GM12878 (cell line): Measurements from ENCODE around the gene FEN1. TPM values are rescaled to one million over a fixed set of nuclear protein-coding genes. Genes with fewer than 3 reads are reported as not detected.

ENCODE experiments used
- ATAC-seq: fragments of 200-7000 bp; cut with Tn5 transposase; 3 replicates; pipeline ENCODE4 v1.9.1; 2020; ENCODE audit warnings: mild to moderate bottlenecking, moderate library complexity
- BruUV-seq: library from RNA; stranded (reverse); fragments of 400-500 nt; replicated peaks from 2 replicates; lab custom pipeline; 2021; lab: Mats Ljungman, UMichigan
- CTCF ChIA-PET: fragments of 300-600 bp; sonication (Branson Sonifier 250); formaldehyde crosslinking; extraction: SDS; loops from one replicate; lab custom pipeline; 2021; ENCODE audit warnings: inconsistent platforms; lab: Yijun Ruan, JAX
- POLR2A ChIA-PET: fragments of 350-600 bp; formaldehyde crosslinking; extraction: SDS; loops from one replicate; lab custom pipeline; 2021; ENCODE audit warnings: inconsistent platforms; lab: Charles Lee
- RAD21 ChIA-PET: fragments of 300-600 bp; sonication (Branson Sonifier 250); formaldehyde crosslinking; loops from one replicate; lab custom pipeline; 2023; ENCODE audit warnings: antibody characterized with exemption; ENCODE audit not compliant: unreplicated experiment; lab: Charles Lee
- SMC1A ChIA-PET: fragments of 300-600 bp; sonication (Branson Sonifier 250); formaldehyde crosslinking; loops from one replicate; lab custom pipeline; 2023; ENCODE audit not compliant: unreplicated experiment, uncharacterized antibody; lab: Charles Lee
- DNase-seq: peaks from one replicate; pipeline ENCODE4 v3.0.0-alpha.2; 2011; ENCODE audit warnings: low read depth, low spot score
- FAIRE-seq: peaks from 3 replicates; lab custom pipeline; 2011; peaks lifted over from hg19 to GRCh38; lab: Jason Lieb, UNC
- H2AFZ ChIP-seq: 2 replicates; pipeline ENCODE4 v1.6.0; 2011; ENCODE audit warnings: low read depth, low read length, control low read depth; ENCODE audit not compliant: control insufficient read depth
- H3K27ac ChIP-seq: 2 replicates; pipeline ENCODE4 v1.5.1; 2011; ENCODE audit warnings: control low read depth; ENCODE audit not compliant: control insufficient read depth, insufficient read depth
- H3K27me3 ChIP-seq, 2 experiments: replicated peaks in 1 of 2; 2 replicates each; pipeline versions ENCODE4 v1.6.0 to v1.6.1; 2011; ENCODE audit warnings: low read length in 1 of 2; ENCODE audit not compliant: control insufficient read depth in 2 of 2, insufficient read depth in 2 of 2
- H3K36me3 ChIP-seq, 2 experiments: 2 replicates each; pipeline ENCODE4 v1.5.1; 2011; ENCODE audit warnings: low read length in 1 of 2; ENCODE audit not compliant: control insufficient read depth in 2 of 2, insufficient read depth in 2 of 2
- H3K4me1 ChIP-seq: 2 replicates; pipeline ENCODE4 v1.6.1; 2011; ENCODE audit warnings: mild to moderate bottlenecking, low read length, moderate library complexity, mixed read lengths; ENCODE audit not compliant: control insufficient read depth, insufficient read depth
- H3K4me2 ChIP-seq: 2 replicates; pipeline ENCODE4 v1.6.0; 2011; ENCODE audit warnings: control low read depth; ENCODE audit not compliant: control insufficient read depth, insufficient read depth
- H3K4me3 ChIP-seq: fragments of 200-600 bp; sonication (generic); 2 replicates; pipeline ENCODE4 v1.5.1; 2016
- H3K79me2 ChIP-seq: 2 replicates; pipeline ENCODE4 v1.6.0; 2011; ENCODE audit warnings: low read length; ENCODE audit not compliant: control insufficient read depth, insufficient read depth
- H3K9ac ChIP-seq: 2 replicates; pipeline ENCODE4 v1.8.0; 2011; ENCODE audit warnings: low read length, control low read depth, mixed read lengths; ENCODE audit not compliant: control insufficient read depth, insufficient read depth
- H3K9me3 ChIP-seq: replicated peaks from 3 replicates; pipeline ENCODE4 v1.5.1; 2011; ENCODE audit warnings: mild to moderate bottlenecking, low read length; ENCODE audit not compliant: control insufficient read depth, insufficient read depth
- H4K20me1 ChIP-seq: 2 replicates; pipeline ENCODE4 v1.6.0; 2011; ENCODE audit not compliant: control insufficient read depth, insufficient read depth
- CTCF ChIP-seq, 3 experiments: IDR thresholded peaks in 2 of 3; conservative IDR thresholded peaks in 1 of 3; 2 replicates each; pipeline ENCODE4 v1.5.1; 2011; ENCODE audit warnings: low read depth in 3 of 3, low read length in 3 of 3, mild to moderate bottlenecking in 3 of 3, control low read depth in 2 of 3, moderate library complexity in 2 of 3, inconsistent platforms in 1 of 3, mixed read lengths in 1 of 3; ENCODE audit not compliant: control insufficient read depth in 2 of 3, insufficient read depth in 1 of 3; ENCODE audit errors: extremely low read depth in 1 of 3
- FOS ChIP-seq: IDR thresholded peaks from 3 replicates; pipeline ENCODE4 v1.6.1; 2011; ENCODE audit warnings: borderline replicate concordance; ENCODE audit not compliant: insufficient read length; ENCODE audit errors: extremely low read depth
- GABPA ChIP-seq: IDR thresholded peaks from 2 replicates; pipeline ENCODE4 v1.6.1; 2014; ENCODE audit warnings: antibody characterized with exemption, low read depth, mild to moderate bottlenecking, inconsistent platforms
- NFIC ChIP-seq: IDR thresholded peaks from 2 replicates; pipeline ENCODE4 v1.6.1; 2012; ENCODE audit warnings: low read depth, mild to moderate bottlenecking, inconsistent platforms, low read length, moderate library complexity
- RBBP5 ChIP-seq: fragments of 200-600 bp; sonication (generic); conservative IDR thresholded peaks from 2 replicates; pipeline ENCODE4 v1.6.1; 2016
- RELA ChIP-seq: fragments of 450-650 bp; IDR thresholded peaks from 2 replicates; pipeline ENCODE4 v1.8.0; 2014; ENCODE audit warnings: borderline replicate concordance; ENCODE audit not compliant: partially characterized antibody
- WRNIP1 ChIP-seq: IDR thresholded peaks from 2 replicates; pipeline ENCODE4 v1.6.1; 2011; ENCODE audit warnings: low read depth, low read length, improper control_type of control experiment, borderline replicate concordance
- YBX1 ChIP-seq: fragments of 450-650 bp; IDR thresholded peaks from 2 replicates; pipeline ENCODE4 v1.6.1; 2016; ENCODE audit warnings: antibody characterized with exemption
- ZNF384 ChIP-seq: IDR thresholded peaks from 2 replicates; pipeline ENCODE4 v1.6.1; 2012; ENCODE audit warnings: low read depth, mild to moderate bottlenecking, low read length, improper control_type of control experiment, borderline replicate concordance
- WGBS: methylation state at CpG from one replicate; pipeline ENCODE4 v1.1.6; 2016; ENCODE audit warnings: low lambda C conversion rate; ENCODE audit not compliant: insufficient replicate concordance, insufficient coverage; ENCODE audit errors: missing lambda C conversion rate; 5-methylcytosine and 5-hydroxymethylcytosine counted together
- in situ Hi-C: fragments of 300-500 bp; cut with MboI; formaldehyde crosslinking; loops from 9 replicates; pipeline ENCODE4 v1.14.3; 2018; ENCODE audit warnings: mixed read lengths
- intact Hi-C: fragments of 100-400 bp; cut with micrococcal nuclease; formaldehyde crosslinking; loops from one replicate; pipeline ENCODE4 v1.14.2; 2022; ENCODE audit not compliant: unreplicated experiment
- microRNA counts: library from miRNA; unstranded; fragments of <30 nt; microRNA quantifications from one replicate; lab custom pipeline; 2016
- polyA plus RNA-seq, 11 experiments: library from polyadenylated mRNA; depleted of rRNA in 4 of 11; unstranded in 6 of 11; stranded (reverse) in 5 of 11; fragments of >200 nt; fragmentation: Nextera tagmentation in 4 of 11; fragmentation: Illumina TruSeq in 1 of 11; extraction: Ambion mirVana in 4 of 11; extraction: Trizol in 1 of 11; gene quantifications; 1 replicate in 1 of 11; 2 replicates in 10 of 11; pipeline versions ENCODE4 v1.2.1 to v1.2.3, GENCODE V29; 2011 to 2016; ENCODE audit warnings: inconsistent platforms in 2 of 11, missing spikeins in 2 of 11, low read depth in 1 of 11
- total RNA-seq, 4 experiments: library from RNA; depleted of rRNA in 3 of 4; stranded (reverse); fragments of >200 nt in 3 of 4; fragmentation: Illumina TruSeq in 1 of 4; extraction: Trizol in 1 of 4; gene quantifications; 2 replicates each; pipeline versions ENCODE4 v1.2.1 to v1.2.3, GENCODE V29; 2013 to 2021

FEN1 gene
- total and polyA plus RNA-seq, 10 of the 15 experiments (the other 5 are each of a cell fraction or from before 2014, with no cell fraction given) = 54.8 to 282 (median 125) TPM

GRCh38 chr11:61846362-61847020 is 53.8 kb downstream of the FEN1 start:
- H3K4me1 ChIP-seq = peaks cover 5% of the 10 kb centered on the region; the same call in 1 of the 2 replicates
- H3K36me3 ChIP-seq = peaks cover 22 to 50% of the 10 kb centered on the region in 2 experiments
- CTCF ChIA-PET = interaction anchor here (0.6 kb wide), 1 partner anchor 45 kb away, joined by 4 read pairs; no protein-coding TSS in a partner anchor
- SMC1A ChIA-PET = interaction anchor here (0.6 kb wide), 1 partner anchor 122 kb away, joined by 3 read pairs; no protein-coding TSS in a partner anchor
- H3K27ac ChIP-seq = no peak overlapping the region
- no peaks in the 10 kb centered on the region for H3K79me2 ChIP-seq
- DNase-seq = no peak
- intact Hi-C loops = no loop called here
- no peaks in the 10 kb centered on the region for H3K9me3 ChIP-seq
- H3K9ac ChIP-seq = no peak overlapping the region
- H3K4me3 ChIP-seq = no peak overlapping the region
- no peak for TF ChIP-seq YBX1
- no peak for TF ChIP-seq CTCF (IDR thresholded peaks at IDR 0.05 in 2 of 3, conservative IDR thresholded peaks at IDR 0.05 in 1 of 3; ENCODE audit: control insufficient read depth in 2 of 3, extremely low read depth in 1 of 3, insufficient read depth in 1 of 3, low read depth in 3 of 3, low read length in 3 of 3)
- TF ChIP-seq WRNIP1 = no peak
- no peak for TF ChIP-seq RELA
- TF ChIP-seq ZNF384 = no peak
- no peak for TF ChIP-seq RBBP5
- TF ChIP-seq FOS = no peak
- TF ChIP-seq NFIC = no peak
- TF ChIP-seq GABPA = no peak
- TF ChIP-seq, all 136 proteins: peak for 0
- ChIA-PET POLR2A (interaction anchor here (0.6 kb wide), 1 partner anchor 11 kb away, joined by 4 read pairs; no protein-coding TSS in a partner anchor), RAD21 (no interaction called here)
- WGBS = 92% methylated on average over 10 of the region's 10 CpGs
- in situ Hi-C loops = no loop called here
- Histone ChIP-seq H2AFZ (no peak overlapping the region), H3K27me3 (no peaks in the 10 kb centered on the region), H4K20me1 (no peaks in the 10 kb centered on the region), H3K4me2 (no peak overlapping the region)
- FAIRE-seq = no peak
- ATAC-seq = no peak
- no TSS peak for BruUV-seq

MicroRNAs within 50 kb of the gene (microRNA counts, 767-probe panel; counts per million panel counts)
- microRNA hsa-miR-1908 (lab: Ali Mortazavi, UCI) = 1,438 counts per million, percentile 53 among the panel's probes with 10 or more counts
- microRNA hsa-miR-611 (lab: Ali Mortazavi, UCI) = 55.3 counts per million

Other genes with a start within 250 kb of the FEN1 start
Only the 7 nearest of the 10 such genes appear.
- gene DAGLA, start 112.5 kb upstream of the FEN1 start, total RNA-seq (2014; rRNA removed) = not detected in 2 replicates
- gene DAGLA, start 112.5 kb upstream of the FEN1 start, total RNA-seq (2014; rRNA removed; fragmentation: Illumina TruSeq; extraction: Trizol) = not detected in 2 replicates
- 0.05 TPM in 1 of 2 replicates, not detected in the other for gene DAGLA, start 112.5 kb upstream of the FEN1 start, total RNA-seq (2021)
- gene DAGLA, start 112.5 kb upstream of the FEN1 start, polyA plus RNA-seq (2011; rRNA removed) = not detected in 2 replicates
- gene DAGLA, start 112.5 kb upstream of the FEN1 start, polyA plus RNA-seq (2014; fragmentation: Illumina TruSeq; extraction: Trizol) = not detected in 2 replicates
- gene DAGLA, start 112.5 kb upstream of the FEN1 start, polyA plus RNA-seq (2014; fragmentation: Nextera tagmentation; extraction: Ambion mirVana) = not detected
- gene DAGLA, start 112.5 kb upstream of the FEN1 start, polyA plus RNA-seq (2014; rRNA removed) = not detected in 2 replicates
- not detected for gene DAGLA, start 112.5 kb upstream of the FEN1 start, polyA plus RNA-seq (2016; fragmentation: Nextera tagmentation; extraction: Ambion mirVana)
- gene MYRF, start 40.3 kb upstream of the FEN1 start, total RNA-seq (2014; rRNA removed) = 1.0 and 1.1 TPM in 2 replicates
- gene MYRF, start 40.3 kb upstream of the FEN1 start, total RNA-seq (2014; rRNA removed; fragmentation: Illumina TruSeq; extraction: Trizol) = 0.27 and 0.60 TPM in 2 replicates
- gene MYRF, start 40.3 kb upstream of the FEN1 start, total RNA-seq (2021) = 2.0 and 3.1 TPM in 2 replicates
- 9.6 and 15.6 TPM in 2 replicates for gene MYRF, start 40.3 kb upstream of the FEN1 start, polyA plus RNA-seq (2011; rRNA removed)
- 0.93 and 1.2 TPM in 2 replicates for gene MYRF, start 40.3 kb upstream of the FEN1 start, polyA plus RNA-seq (2014; fragmentation: Illumina TruSeq; extraction: Trizol)
- under 1 TPM; 0.33 to 0.55 TPM for gene MYRF, start 40.3 kb upstream of the FEN1 start, polyA plus RNA-seq (2014; fragmentation: Nextera tagmentation; extraction: Ambion mirVana)
- gene MYRF, start 40.3 kb upstream of the FEN1 start, polyA plus RNA-seq (2014; rRNA removed) = 1.7 TPM in 2 replicates
- under 1 TPM; 0.50 to 0.64 TPM for gene MYRF, start 40.3 kb upstream of the FEN1 start, polyA plus RNA-seq (2016; fragmentation: Nextera tagmentation; extraction: Ambion mirVana)
- gene TMEM258, start 312 bp upstream of the FEN1 start, total RNA-seq (2014; rRNA removed) = 233 and 251 TPM in 2 replicates
- 202 and 218 TPM in 2 replicates for gene TMEM258, start 312 bp upstream of the FEN1 start, total RNA-seq (2014; rRNA removed; fragmentation: Illumina TruSeq; extraction: Trizol)
- gene TMEM258, start 312 bp upstream of the FEN1 start, total RNA-seq (2021) = 157 and 160 TPM in 2 replicates
- gene TMEM258, start 312 bp upstream of the FEN1 start, polyA plus RNA-seq (2011; rRNA removed) = 373 and 532 TPM in 2 replicates
- gene TMEM258, start 312 bp upstream of the FEN1 start, polyA plus RNA-seq (2014; fragmentation: Illumina TruSeq; extraction: Trizol) = 167 and 194 TPM in 2 replicates
- 100 to 1,000 TPM; 800 to 840 TPM for gene TMEM258, start 312 bp upstream of the FEN1 start, polyA plus RNA-seq (2014; fragmentation: Nextera tagmentation; extraction: Ambion mirVana)
- gene TMEM258, start 312 bp upstream of the FEN1 start, polyA plus RNA-seq (2014; rRNA removed) = 252 and 261 TPM in 2 replicates
- gene TMEM258, start 312 bp upstream of the FEN1 start, polyA plus RNA-seq (2016; fragmentation: Nextera tagmentation; extraction: Ambion mirVana) = 100 to 1,000 TPM; 390 to 393 TPM
- gene FADS1, start 24.1 kb downstream of the FEN1 start, total RNA-seq (2014; rRNA removed) = 38.9 and 44.1 TPM in 2 replicates
- 37.5 and 42.3 TPM in 2 replicates for gene FADS1, start 24.1 kb downstream of the FEN1 start, total RNA-seq (2014; rRNA removed; fragmentation: Illumina TruSeq; extraction: Trizol)
- gene FADS1, start 24.1 kb downstream of the FEN1 start, total RNA-seq (2021) = 45.5 and 49.2 TPM in 2 replicates
- gene FADS1, start 24.1 kb downstream of the FEN1 start, polyA plus RNA-seq (2011; rRNA removed) = 69.1 and 73.9 TPM in 2 replicates
- gene FADS1, start 24.1 kb downstream of the FEN1 start, polyA plus RNA-seq (2014; fragmentation: Illumina TruSeq; extraction: Trizol) = 39.1 and 47.2 TPM in 2 replicates
- 10 to 100 TPM in 1 of 2 experiments, 1 to 10 TPM in 1; 8.8 to 14.6 TPM for gene FADS1, start 24.1 kb downstream of the FEN1 start, polyA plus RNA-seq (2014; fragmentation: Nextera tagmentation; extraction: Ambion mirVana)
- 32.7 and 34.6 TPM in 2 replicates for gene FADS1, start 24.1 kb downstream of the FEN1 start, polyA plus RNA-seq (2014; rRNA removed)
- gene FADS1, start 24.1 kb downstream of the FEN1 start, polyA plus RNA-seq (2016; fragmentation: Nextera tagmentation; extraction: Ambion mirVana) = 10 to 100 TPM; 47.7 to 49.5 TPM
- 156 and 158 TPM in 2 replicates for gene FADS2, start 35.4 kb downstream of the FEN1 start, total RNA-seq (2014; rRNA removed)
- gene FADS2, start 35.4 kb downstream of the FEN1 start, total RNA-seq (2014; rRNA removed; fragmentation: Illumina TruSeq; extraction: Trizol) = 142 and 152 TPM in 2 replicates
- gene FADS2, start 35.4 kb downstream of the FEN1 start, total RNA-seq (2021) = 294 and 315 TPM in 2 replicates
- gene FADS2, start 35.4 kb downstream of the FEN1 start, polyA plus RNA-seq (2011; rRNA removed) = 165 and 313 TPM in 2 replicates
- gene FADS2, start 35.4 kb downstream of the FEN1 start, polyA plus RNA-seq (2014; fragmentation: Illumina TruSeq; extraction: Trizol) = 312 and 333 TPM in 2 replicates
- gene FADS2, start 35.4 kb downstream of the FEN1 start, polyA plus RNA-seq (2014; fragmentation: Nextera tagmentation; extraction: Ambion mirVana) = 1 to 10 TPM; 3.3 to 6.4 TPM
- gene FADS2, start 35.4 kb downstream of the FEN1 start, polyA plus RNA-seq (2014; rRNA removed) = 188 and 204 TPM in 2 replicates
- 10 to 100 TPM; 92.1 to 92.7 TPM for gene FADS2, start 35.4 kb downstream of the FEN1 start, polyA plus RNA-seq (2016; fragmentation: Nextera tagmentation; extraction: Ambion mirVana)
- gene FADS3, start 98.6 kb downstream of the FEN1 start, total RNA-seq (2014; rRNA removed) = 7.2 and 9.3 TPM in 2 replicates
- 2.3 and 3.2 TPM in 2 replicates for gene FADS3, start 98.6 kb downstream of the FEN1 start, total RNA-seq (2014; rRNA removed; fragmentation: Illumina TruSeq; extraction: Trizol)
- gene FADS3, start 98.6 kb downstream of the FEN1 start, total RNA-seq (2021) = 5.7 and 7.7 TPM in 2 replicates
- gene FADS3, start 98.6 kb downstream of the FEN1 start, polyA plus RNA-seq (2011; rRNA removed) = 3.9 and 7.5 TPM in 2 replicates
- gene FADS3, start 98.6 kb downstream of the FEN1 start, polyA plus RNA-seq (2014; fragmentation: Illumina TruSeq; extraction: Trizol) = 2.3 and 4.2 TPM in 2 replicates
- gene FADS3, start 98.6 kb downstream of the FEN1 start, polyA plus RNA-seq (2014; fragmentation: Nextera tagmentation; extraction: Ambion mirVana) = under 1 TPM; 0.23 to 0.44 TPM
- 6.8 and 8.1 TPM in 2 replicates for gene FADS3, start 98.6 kb downstream of the FEN1 start, polyA plus RNA-seq (2014; rRNA removed)
- gene FADS3, start 98.6 kb downstream of the FEN1 start, polyA plus RNA-seq (2016; fragmentation: Nextera tagmentation; extraction: Ambion mirVana) = 1 to 10 TPM; 1.4 to 4.2 TPM
- gene RAB3IL1, start 124.7 kb downstream of the FEN1 start, total RNA-seq (2014; rRNA removed) = not detected in 2 replicates
- gene RAB3IL1, start 124.7 kb downstream of the FEN1 start, total RNA-seq (2014; rRNA removed; fragmentation: Illumina TruSeq; extraction: Trizol) = not detected in 2 replicates
- 0.11 TPM in 1 of 2 replicates, not detected in the other for gene RAB3IL1, start 124.7 kb downstream of the FEN1 start, total RNA-seq (2021)
- gene RAB3IL1, start 124.7 kb downstream of the FEN1 start, polyA plus RNA-seq (2011; rRNA removed) = not detected in 2 replicates
- not detected in 2 replicates for gene RAB3IL1, start 124.7 kb downstream of the FEN1 start, polyA plus RNA-seq (2014; fragmentation: Illumina TruSeq; extraction: Trizol)
- not detected for gene RAB3IL1, start 124.7 kb downstream of the FEN1 start, polyA plus RNA-seq (2014; fragmentation: Nextera tagmentation; extraction: Ambion mirVana)
- 0.04 TPM in 1 of 2 replicates, not detected in the other for gene RAB3IL1, start 124.7 kb downstream of the FEN1 start, polyA plus RNA-seq (2014; rRNA removed)
- gene RAB3IL1, start 124.7 kb downstream of the FEN1 start, polyA plus RNA-seq (2016; fragmentation: Nextera tagmentation; extraction: Ambion mirVana) = not detected